Body of pancreas (tissue), 4 donors: ENCODE measurements around the gene DAPK1. TPM values are rescaled to one million over a fixed set of nuclear protein-coding genes. Genes with fewer than 3 reads are reported as not detected.

Experiments used
- ATAC-seq: fragments of 150-250 bp; one replicate; pipeline ENCODE4 v1.9.1; 2016
- DNase-seq, 4 donors: peaks; one replicate each; pipeline ENCODE4 v3.0.0-alpha.2; 2019
- H3K27ac ChIP-seq, 4 donors: fragments of 200-600 bp; sonication (generic); 1 replicate in 3 of 4; 2 replicates in 1 of 4; pipeline versions ENCODE4 v1.5.1 to v1.6.1; 2016 to 2019; ENCODE audit warnings: mild to moderate bottlenecking in 1 of 4, mixed read lengths in 1 of 4, moderate library complexity in 1 of 4
- H3K27me3 ChIP-seq, 2 donors: fragments of 200-600 bp; sonication (generic); one replicate each; pipeline ENCODE4 v1.6.0; 2016; ENCODE audit warnings: mild to moderate bottlenecking in 1 of 2
- H3K36me3 ChIP-seq, 2 donors: fragments of 200-600 bp; sonication (generic); replicated peaks in 1 of 2; 2 replicates each; pipeline ENCODE4 v1.5.1; 2016; ENCODE audit warnings: low read depth in 2 of 2; ENCODE audit not compliant: insufficient read depth in 1 of 2
- H3K4me1 ChIP-seq: fragments of 200-600 bp; sonication (generic); one replicate; pipeline ENCODE4 v1.6.0; 2016
- H3K4me3 ChIP-seq, 2 donors: fragments of 200-600 bp; sonication (generic); 1 replicate in 1 of 2; 2 replicates in 1 of 2; pipeline ENCODE4 v1.5.1; 2016 to 2019
- H3K9me3 ChIP-seq, 3 donors: fragments of 200-600 bp; sonication (generic); 1 replicate in 2 of 3; 2 replicates in 1 of 3; pipeline ENCODE4 v1.5.1; 2016
- CTCF ChIP-seq, 7 experiments: fragments of 450-650 bp in 4 of 7; fragments of 200-600 bp in 3 of 7; sonication (generic) in 3 of 7; IDR thresholded peaks; one replicate each; pipeline ENCODE4 v1.5.1; 2016 to 2019; ENCODE audit warnings: antibody characterized with exemption in 7 of 7
- POLR2A ChIP-seq, 3 donors: fragments of 450-650 bp; IDR thresholded peaks; one replicate each; pipeline ENCODE4 v1.6.1; 2016; ENCODE audit warnings: antibody characterized with exemption in 3 of 3, mild to moderate bottlenecking in 2 of 3
- WGBS, 2 donors: methylation state at CpG; one replicate each; pipeline ENCODE4 v1.1.5; 2017; 5-methylcytosine and 5-hydroxymethylcytosine counted together
- intact Hi-C: fragments of 100-400 bp; cut with DNase I; formaldehyde crosslinking; loops from one replicate; pipeline ENCODE4 v1.15.1; 2023
- total RNA-seq, 2 donors: library from RNA; depleted of rRNA; stranded (reverse); fragments of >200 nt; gene quantifications; one replicate each; pipeline ENCODE4 v1.1.0, GENCODE V29; 2016

Gene DAPK1
- total RNA-seq, 2 donors from 2014 or later: 79.6 to 152 TPM

GRCh38 chr9:87518702-87519335 lies 21.2 kb downstream of the DAPK1 start:
- ATAC-seq: peak; percentile 51

GRCh38 chr9:87519461-87519860 lies 21.8 kb downstream of the DAPK1 start:
- peaks cover 24% of the 10 kb centered on the region for H3K4me1 ChIP-seq
- intact Hi-C loops: no loop called here
- no peaks in the 10 kb centered on the region for H3K9me3 ChIP-seq
- 0 to 79% methylated on average over 1 to 3 of the region's 3 CpGs for WGBS, 2 donors
- no peaks in the 10 kb centered on the region for H3K27me3 ChIP-seq
- H3K4me3 ChIP-seq: no peak overlapping the region
- ATAC-seq (no peak), DNase-seq (no peak)
- no peak overlapping the region for H3K27ac ChIP-seq
- no peak for TF ChIP-seq POLR2A (IDR thresholded peaks at IDR 0.05)
- TF ChIP-seq CTCF (IDR thresholded peaks at IDR 0.05): no peak
- no peaks in the 10 kb centered on the region for H3K36me3 ChIP-seq

More at GRCh38 chr9:87518702-87519335, 21.2 kb downstream of the DAPK1 start:
- 49 to 50% methylated on average over 12 of the region's 12 CpGs for WGBS, 2 donors
- Histone ChIP-seq H3K4me1 (peaks cover 24% of the 10 kb centered on the region), H3K27ac (peak overlapping the region in 1 of 4 donors; percentile 13), H3K9me3 (no peaks in the 10 kb centered on the region), H3K36me3 (no peaks in the 10 kb centered on the region), H3K27me3 (no peaks in the 10 kb centered on the region), H3K4me3 (no peak overlapping the region)
- intact Hi-C loops: no loop called here
- TF ChIP-seq POLR2A (IDR thresholded peaks at IDR 0.05) (no peak), CTCF (IDR thresholded peaks at IDR 0.05) (no peak)
- DNase-seq: peak; percentile 32 to 70 (median 58)

DNA sequence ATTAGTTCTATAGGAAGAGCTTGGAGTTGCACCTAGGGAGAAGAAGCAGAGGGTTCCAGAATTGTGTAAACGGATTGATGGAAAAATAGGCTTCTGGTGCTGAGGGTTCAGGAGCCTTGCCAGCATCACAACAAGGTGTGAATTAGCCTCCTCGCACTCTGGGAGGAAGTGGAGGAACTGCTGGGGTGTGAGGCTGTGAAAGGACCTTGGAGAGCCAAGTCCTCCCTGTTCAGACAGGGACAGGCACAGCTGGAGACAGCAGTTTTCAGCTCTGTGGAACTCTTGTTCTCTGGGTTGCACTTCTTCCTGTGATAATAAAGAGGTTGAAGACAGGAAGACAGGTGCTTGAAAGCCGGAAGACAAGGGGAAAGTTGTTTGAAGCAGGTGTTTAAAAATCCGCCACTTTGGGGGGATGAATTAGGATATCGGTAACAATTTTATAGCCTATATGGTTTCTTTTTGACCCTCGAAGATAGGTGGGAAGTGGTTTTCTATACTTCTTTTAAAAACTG lies 22.6 kb downstream of the DAPK1 start:
- DNase-seq: no peak
- no peak for TF ChIP-seq CTCF (IDR thresholded peaks at IDR 0.05)
- TF ChIP-seq POLR2A (IDR thresholded peaks at IDR 0.05): no peak
- 66 to 79% methylated on average over 6 of the region's 6 CpGs for WGBS, 2 donors
- H3K27me3 ChIP-seq: no peaks in the 10 kb centered on the region
- no peak overlapping the region for H3K4me3 ChIP-seq
- intact Hi-C loops: no loop called here
- no peak overlapping the region for H3K27ac ChIP-seq
- no peaks in the 10 kb centered on the region for H3K9me3 ChIP-seq
- no peaks in the 10 kb centered on the region for H3K36me3 ChIP-seq
- H3K4me1 ChIP-seq: peaks cover 24% of the 10 kb centered on the region
- no peak for ATAC-seq

GRCh38 chr9:87521834-87522233 lies 24.2 kb downstream of the DAPK1 start:
- no peak overlapping the region for H3K4me3 ChIP-seq
- no peak overlapping the region for H3K27ac ChIP-seq
- no peak for DNase-seq
- H3K4me1 ChIP-seq: peaks cover 17% of the 10 kb centered on the region
- H3K36me3 ChIP-seq: no peaks in the 10 kb centered on the region
- intact Hi-C loops: no loop called here
- 79% methylated on average over 7 of the region's 7 CpGs for WGBS, 2 donors
- ATAC-seq: no peak
- no peaks in the 10 kb centered on the region for H3K27me3 ChIP-seq
- no peaks in the 10 kb centered on the region for H3K9me3 ChIP-seq
- TF ChIP-seq CTCF (IDR thresholded peaks at IDR 0.05) (no peak), POLR2A (IDR thresholded peaks at IDR 0.05) (no peak)

- TF ChIP-seq POLR2A (IDR thresholded peaks at IDR 0.05) (no peak), CTCF (IDR thresholded peaks at IDR 0.05) (no peak)
- H3K9me3 ChIP-seq: no peaks in the 10 kb centered on the region
- peaks cover 18% of the 10 kb centered on the region for H3K4me1 ChIP-seq
- ATAC-seq (no peak), DNase-seq (no peak)
- no peak overlapping the region for H3K27ac ChIP-seq
- no peak overlapping the region for H3K4me3 ChIP-seq
- H3K27me3 ChIP-seq: no peaks in the 10 kb centered on the region
- intact Hi-C loops: no loop called here
- H3K36me3 ChIP-seq: no peaks in the 10 kb centered on the region
- WGBS, 2 donors: 86 to 100% methylated on average over 4 to 5 of the region's 5 CpGs
Observed at GRCh38 chr9:87524061-87524460, 26.4 kb downstream of the DAPK1 start.
